ENCODE data around the gene ZIC1. TPM values are rescaled to one million over a fixed set of nuclear protein-coding genes. Genes with fewer than 3 reads are reported as not detected.

The ZIC1 gene
- total RNA-seq, 1 donor: not detected

GRCh38 chr3:147462856-147463255 lies 53.7 kb downstream of the ZIC1 start:
- no peak for DNase-seq (ENCODE audit: low read depth)
- TF ChIP-seq CTCF (IDR thresholded peaks at IDR 0.05; ENCODE audit: insufficient read depth, low read depth, low read length): no peak
- no peak overlapping the region for H3K4me3 ChIP-seq (ENCODE audit: low read depth, low read length)

Other genes with a start within 250 kb of the ZIC1 start
- gene ZIC4, start 2.8 kb upstream of the ZIC1 start, total RNA-seq: not detected in 2 replicates